ENCODE results near the gene FAM200C. TPM values are rescaled to one million over a fixed set of nuclear protein-coding genes. Genes with fewer than 3 reads are reported as not detected.

Gene FAM200C
- polyA plus RNA-seq, 1 experiment: 5.3 TPM

- TF ChIP-seq CTCF (IDR thresholded peaks at IDR 0.05; ENCODE audit: low read depth, low read length): no peak
- ChIA-PET POLR2A (interaction anchor here (0.7 kb wide), 1 partner anchor 25 kb away, joined by 3 read pairs; no protein-coding TSS in a partner anchor), CTCF (interaction anchor here (1.4 to 3.9 kb wide), 2 partner anchors 41 to 377 kb away, joined by 4 to 20 read pairs; no protein-coding TSS in a partner anchor)
- H3K4me3 ChIP-seq (ENCODE audit: low read depth, low read length): peak overlapping the region; percentile 73
- no peak overlapping the region for H3K27ac ChIP-seq (ENCODE audit: low read depth, low read length)
- no peak for DNase-seq (ENCODE audit: low read depth, low spot score)
- no peaks in the 10 kb centered on the region for H3K9me3 ChIP-seq (ENCODE audit: control insufficient read depth, insufficient read depth, low read length)
- H3K27me3 ChIP-seq (ENCODE audit: control insufficient read depth, insufficient read depth, low read length): no peaks in the 10 kb centered on the region
Measured at GRCh38 chr5:160398806-160399205, 1.0 kb downstream of the FAM200C start.

GRCh38 chr5:160397492-160397891 lies 2.4 kb downstream of the FAM200C start:
- ChIA-PET CTCF (interaction anchor here (1.4 to 10.4 kb wide), 2 partner anchors 377 to 953 kb away, joined by 3 to 180 read pairs; no protein-coding TSS in a partner anchor), POLR2A (no interaction called here)
- no peak for DNase-seq (ENCODE audit: low read depth, low spot score)
- H3K27me3 ChIP-seq (ENCODE audit: control insufficient read depth, insufficient read depth, low read length): no peaks in the 10 kb centered on the region
- no peak overlapping the region for H3K27ac ChIP-seq (ENCODE audit: low read depth, low read length)
- no peak overlapping the region for H3K4me3 ChIP-seq (ENCODE audit: low read depth, low read length)
- no peak for TF ChIP-seq CTCF (IDR thresholded peaks at IDR 0.05; ENCODE audit: low read depth, low read length)
- no peaks in the 10 kb centered on the region for H3K9me3 ChIP-seq (ENCODE audit: control insufficient read depth, insufficient read depth, low read length)

GRCh38 chr5:160395111-160395510 lies 4.7 kb downstream of the FAM200C start:
- Histone ChIP-seq H3K27me3 (ENCODE audit: control insufficient read depth, insufficient read depth, low read length) (no peaks in the 10 kb centered on the region), H3K27ac (ENCODE audit: low read depth, low read length) (no peak overlapping the region), H3K4me3 (ENCODE audit: low read depth, low read length) (no peak overlapping the region), H3K9me3 (ENCODE audit: control insufficient read depth, insufficient read depth, low read length) (no peaks in the 10 kb centered on the region)
- CTCF ChIA-PET: interaction anchor here (10.4 kb wide), 1 partner anchor 374 kb away, joined by 180 read pairs; no protein-coding TSS in a partner anchor
- POLR2A ChIA-PET: no interaction called here
- TF ChIP-seq CTCF (IDR thresholded peaks at IDR 0.05; ENCODE audit: low read depth, low read length): no peak
- DNase-seq (ENCODE audit: low read depth, low spot score): no peak

- ChIA-PET POLR2A (no interaction called here), CTCF (interaction anchor here (0.6 to 10.4 kb wide), 35 partner anchors 10 to 962 kb away, joined by 3 to 180 read pairs (median 4); partner anchors contain the start of genes C1QTNF2, FAM200C and SLU7)
- TF ChIP-seq CTCF (IDR thresholded peaks at IDR 0.05; ENCODE audit: low read depth, low read length): peak; percentile 56
- no peak overlapping the region for H3K4me3 ChIP-seq (ENCODE audit: low read depth, low read length)
- no peaks in the 10 kb centered on the region for H3K27me3 ChIP-seq (ENCODE audit: control insufficient read depth, insufficient read depth, low read length)
- peaks cover 10% of the 10 kb centered on the region; the same call in 1 of the 2 replicates for H3K9me3 ChIP-seq (ENCODE audit: control insufficient read depth, insufficient read depth, low read length)
- no peak for DNase-seq (ENCODE audit: low read depth, low spot score)
- no peak overlapping the region for H3K27ac ChIP-seq (ENCODE audit: low read depth, low read length)
Measured at GRCh38 chr5:160390787-160391696, 8.8 kb downstream of the FAM200C start.

GRCh38 chr5:160387445-160387844 lies 12.4 kb downstream of the FAM200C start:
- DNase-seq (ENCODE audit: low read depth, low spot score): no peak
- ChIA-PET POLR2A (no interaction called here), CTCF (interaction anchor here (1.1 kb wide), 1 partner anchor 365 kb away, joined by 3 read pairs; no protein-coding TSS in a partner anchor)

More at GRCh38 chr5:160387445-160387844, 12.4 kb downstream of the FAM200C start:
- peaks cover 10% of the 10 kb centered on the region; the same call in 1 of the 2 replicates for H3K9me3 ChIP-seq (ENCODE audit: control insufficient read depth, insufficient read depth, low read length)
- no peak overlapping the region for H3K4me3 ChIP-seq (ENCODE audit: low read depth, low read length)
- TF ChIP-seq CTCF (IDR thresholded peaks at IDR 0.05; ENCODE audit: low read depth, low read length): no peak
- H3K27ac ChIP-seq (ENCODE audit: low read depth, low read length): no peak overlapping the region
- H3K27me3 ChIP-seq (ENCODE audit: control insufficient read depth, insufficient read depth, low read length): no peaks in the 10 kb centered on the region
